Hepatocyte (in vitro differentiated cells): ENCODE results near the gene MCAT.

Experiments
- CTCF ChIP-seq: fragments of 200-600 bp; sonication (generic); IDR thresholded peaks from 2 replicates; pipeline ENCODE4 v1.5.1; 2016; ENCODE audit warnings: antibody characterized with exemption, mild to moderate bottlenecking; ENCODE audit not compliant: poor library complexity
- EZH2 ChIP-seq: fragments of 200-600 bp; sonication (generic); IDR thresholded peaks from 2 replicates; pipeline ENCODE4 v1.6.1; 2016; ENCODE audit warnings: antibody characterized with exemption, mild to moderate bottlenecking, borderline replicate concordance
- EZH2phosphoT487 ChIP-seq: fragments of 200-600 bp; sonication (generic); IDR thresholded peaks from one replicate; pipeline ENCODE4 v1.6.1; 2018; ENCODE audit warnings: antibody characterized with exemption, mild to moderate bottlenecking, low read depth, moderate library complexity; ENCODE audit not compliant: unreplicated experiment, severe bottlenecking

GRCh38 chr22:43179911-43180195, 36.7 kb upstream of the MCAT start:
- TF ChIP-seq CTCF (no peak), EZH2 (no peak), EZH2phosphoT487 (no peak)
